Eye (tissue), 1 donor: ENCODE results near the gene HHLA2.

Experiments
- DNase-seq: peaks from one replicate; pipeline ENCODE4 v3.0.0-alpha.2; 2015

The HHLA2 gene

GRCh38 chr3:108394563-108394962, 98.2 kb downstream of the HHLA2 start:
- no peak for DNase-seq

GRCh38 chr3:108396336-108396735, 100.0 kb downstream of the HHLA2 start:
- no peak for DNase-seq

- no peak for DNase-seq
Measured at GRCh38 chr3:108398510-108398909, 102.2 kb downstream of the HHLA2 start.

- no peak for DNase-seq
Measured at GRCh38 chr3:108401836-108402235, 105.5 kb downstream of the HHLA2 start.

GRCh38 chr3:108403198-108403597, 106.8 kb downstream of the HHLA2 start:
- peak; percentile 40 for DNase-seq

GRCh38 chr3:108403686-108404345, 107.5 kb downstream of the HHLA2 start:
- DNase-seq = peak; percentile 54

GRCh38 chr3:108404368-108404767, 108.0 kb downstream of the HHLA2 start:
- no peak for DNase-seq

- no peak for DNase-seq
Measured at GRCh38 chr3:108406063-108406660, 109.8 kb downstream of the HHLA2 start.

GRCh38 chr3:108406661-108407206, 110.4 kb downstream of the HHLA2 start:
- DNase-seq = peak; percentile 89

- no peak for DNase-seq
Measured at GRCh38 chr3:108407886-108408285, 111.5 kb downstream of the HHLA2 start.

GRCh38 chr3:108408883-108409799, 112.8 kb downstream of the HHLA2 start:
- DNase-seq = no peak

- DNase-seq = no peak
Measured at GRCh38 chr3:108409800-108410178, 113.4 kb downstream of the HHLA2 start.

- DNase-seq = no peak
Measured at GRCh38 chr3:108410531-108410984, 114.2 kb downstream of the HHLA2 start.

- no peak for DNase-seq
Measured at GRCh38 chr3:108412121-108412750, 115.9 kb downstream of the HHLA2 start.

GRCh38 chr3:108414007-108414406, 117.7 kb downstream of the HHLA2 start:
- DNase-seq = no peak

GRCh38 chr3:108415661-108416060, 119.3 kb downstream of the HHLA2 start:
- DNase-seq = peak; percentile 46

GRCh38 chr3:108416111-108416869, 119.9 kb downstream of the HHLA2 start:
- DNase-seq = no peak

GRCh38 chr3:108420926-108421325, 124.6 kb downstream of the HHLA2 start:
- DNase-seq = no peak
